ENCODE measurements around the gene RASGRF2.

The RASGRF2 gene

GRCh38 chr5:81177061-81177460, 216.9 kb downstream of the RASGRF2 start:
- no peak for TF ChIP-seq POLR2A (IDR thresholded peaks at IDR 0.05; ENCODE audit: low read length)
- TF ChIP-seq GATA1 (IDR thresholded peaks at IDR 0.05; ENCODE audit: low read depth, low read length) = no peak

GRCh38 chr5:81179959-81180358, 219.8 kb downstream of the RASGRF2 start:
- DNase-seq = no peak
- TF ChIP-seq POLR2A (IDR thresholded peaks at IDR 0.05; ENCODE audit: low read length) (no peak), GATA1 (IDR thresholded peaks at IDR 0.05; ENCODE audit: low read depth, low read length) (no peak)

More at GRCh38 chr5:81177061-81177460, 216.9 kb downstream of the RASGRF2 start:
- no peak for DNase-seq

- DNase-seq = no peak
- no peak for TF ChIP-seq GATA1 (IDR thresholded peaks at IDR 0.05; ENCODE audit: low read depth, low read length)
- TF ChIP-seq POLR2A (IDR thresholded peaks at IDR 0.05; ENCODE audit: low read length) = no peak
Measured at GRCh38 chr5:81180780-81181460, 220.8 kb downstream of the RASGRF2 start.

GRCh38 chr5:81181576-81182316, 221.6 kb downstream of the RASGRF2 start:
- no peak for DNase-seq

GRCh38 chr5:81182396-81183390, 222.5 kb downstream of the RASGRF2 start:
- DNase-seq = no peak
- TF ChIP-seq POLR2A (IDR thresholded peaks at IDR 0.05; ENCODE audit: low read length) (no peak), GATA1 (IDR thresholded peaks at IDR 0.05; ENCODE audit: low read depth, low read length) (no peak)

More at GRCh38 chr5:81181576-81182316, 221.6 kb downstream of the RASGRF2 start:
- no peak for TF ChIP-seq POLR2A (IDR thresholded peaks at IDR 0.05; ENCODE audit: low read length)
- TF ChIP-seq GATA1 (IDR thresholded peaks at IDR 0.05; ENCODE audit: low read depth, low read length) = no peak

GRCh38 chr5:81183811-81184748, 223.9 kb downstream of the RASGRF2 start:
- no peak for DNase-seq
- TF ChIP-seq GATA1 (IDR thresholded peaks at IDR 0.05; ENCODE audit: low read depth, low read length) (no peak), POLR2A (IDR thresholded peaks at IDR 0.05; ENCODE audit: low read length) (no peak)

GRCh38 chr5:81184749-81185110, 224.6 kb downstream of the RASGRF2 start:
- no peak for DNase-seq
- no peak for TF ChIP-seq POLR2A (IDR thresholded peaks at IDR 0.05; ENCODE audit: low read length)
- no peak for TF ChIP-seq GATA1 (IDR thresholded peaks at IDR 0.05; ENCODE audit: low read depth, low read length)

GRCh38 chr5:81187885-81188284, 227.7 kb downstream of the RASGRF2 start:
- no peak for DNase-seq
- TF ChIP-seq POLR2A (IDR thresholded peaks at IDR 0.05; ENCODE audit: low read length) (no peak), GATA1 (IDR thresholded peaks at IDR 0.05; ENCODE audit: low read depth, low read length) (no peak)

- no peak for DNase-seq
- TF ChIP-seq GATA1 (IDR thresholded peaks at IDR 0.05; ENCODE audit: low read depth, low read length) = no peak
- no peak for TF ChIP-seq POLR2A (IDR thresholded peaks at IDR 0.05; ENCODE audit: low read length)
Measured at GRCh38 chr5:81188962-81189361, 228.8 kb downstream of the RASGRF2 start.

- DNase-seq = no peak
- TF ChIP-seq GATA1 (IDR thresholded peaks at IDR 0.05; ENCODE audit: low read depth, low read length) = no peak
- no peak for TF ChIP-seq POLR2A (IDR thresholded peaks at IDR 0.05; ENCODE audit: low read length)
Measured at GRCh38 chr5:81189875-81190498, 229.8 kb downstream of the RASGRF2 start.

GRCh38 chr5:81191726-81192372, 231.7 kb downstream of the RASGRF2 start:
- no peak for TF ChIP-seq POLR2A (IDR thresholded peaks at IDR 0.05; ENCODE audit: low read length)
- no peak for TF ChIP-seq GATA1 (IDR thresholded peaks at IDR 0.05; ENCODE audit: low read depth, low read length)
- DNase-seq = no peak

GRCh38 chr5:81192373-81192750, 232.2 kb downstream of the RASGRF2 start:
- no peak for DNase-seq
- TF ChIP-seq POLR2A (IDR thresholded peaks at IDR 0.05; ENCODE audit: low read length) (no peak), GATA1 (IDR thresholded peaks at IDR 0.05; ENCODE audit: low read depth, low read length) (no peak)
